ENCODE data around the gene FGGY. TPM values are rescaled to one million over a fixed set of nuclear protein-coding genes. Genes with fewer than 3 reads are reported as not detected.

FGGY gene
- total RNA-seq, 2 donors from 2014 or later: 16.0 to 21.8 TPM

- Histone ChIP-seq H3K27ac (peak overlapping the region; percentile 47 to 62), H3K9me3 (no peaks in the 10 kb centered on the region), H3K4me3 (no peak overlapping the region), H3K36me3 (no peaks in the 10 kb centered on the region), H3K4me1 (peaks cover 0 to 46% of the 10 kb centered on the region in 2 donors), H3K27me3 (no peaks in the 10 kb centered on the region)
- DNase-seq (ENCODE audit: low spot score): no peak
- no peak for TF ChIP-seq CTCF (IDR thresholded peaks at IDR 0.05)
Measured at GRCh38 chr1:59671066-59671952, 374.4 kb downstream of the FGGY start.

DNA sequence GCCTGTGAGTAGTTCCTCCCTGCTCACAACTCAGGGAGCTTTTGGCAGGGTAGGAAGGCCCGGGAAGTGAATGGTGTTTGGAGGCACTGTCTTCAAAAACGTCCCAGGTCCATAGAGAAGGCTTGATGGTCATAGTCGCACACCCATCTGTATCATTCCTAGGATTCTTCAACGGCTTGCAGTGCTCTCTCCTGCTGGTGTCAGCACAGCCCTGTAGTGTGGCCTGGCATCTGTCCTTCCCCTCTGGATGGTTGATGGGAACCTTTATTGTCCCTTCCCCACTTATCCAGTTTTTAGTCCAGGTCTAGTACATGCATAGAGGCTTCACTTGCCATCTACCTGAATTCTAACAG, 375.0 kb downstream of the FGGY start:
- Histone ChIP-seq H3K9me3 (no peaks in the 10 kb centered on the region), H3K4me3 (no peak overlapping the region), H3K27me3 (no peaks in the 10 kb centered on the region), H3K27ac (no peak overlapping the region), H3K4me1 (peaks cover 0 to 46% of the 10 kb centered on the region in 2 donors), H3K36me3 (no peaks in the 10 kb centered on the region)
- DNase-seq (ENCODE audit: low spot score): no peak
- no peak for TF ChIP-seq CTCF (IDR thresholded peaks at IDR 0.05)

DNA sequence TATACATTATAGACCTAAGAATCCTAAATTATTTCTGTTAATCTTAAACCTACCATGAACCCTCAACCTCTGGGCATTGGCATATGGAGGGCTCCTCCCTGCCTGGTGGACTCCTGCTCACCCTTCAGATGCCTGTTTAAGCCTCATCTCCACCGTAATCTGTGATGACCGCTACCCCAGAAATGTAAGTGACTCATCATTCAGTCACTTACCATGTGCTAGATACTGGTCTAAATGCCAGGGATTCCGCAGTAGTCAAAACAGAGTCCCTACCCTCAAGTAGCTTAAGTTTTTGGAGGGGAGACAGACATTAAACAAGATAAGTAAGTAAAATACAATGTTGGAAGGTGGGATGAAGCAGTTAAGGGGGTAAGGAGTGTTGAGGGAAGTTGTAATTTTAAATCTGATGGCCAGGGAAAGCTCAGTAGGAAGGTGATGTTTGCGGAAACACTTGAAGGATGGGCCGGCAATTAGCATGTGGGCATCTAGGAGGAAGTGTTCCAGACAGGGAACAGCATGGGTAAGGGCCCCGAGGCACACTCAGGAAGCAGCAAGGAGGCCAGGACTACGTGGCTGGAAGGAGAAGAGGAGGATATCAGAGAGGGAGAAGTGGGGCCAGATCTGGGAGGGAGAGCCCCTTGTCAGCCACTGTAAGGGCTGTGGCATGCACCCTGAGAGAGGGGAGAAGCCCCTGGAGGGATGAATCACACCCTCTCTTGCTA, 376.1 kb downstream of the FGGY start:
- DNase-seq (ENCODE audit: low spot score): no peak
- Histone ChIP-seq H3K36me3 (no peaks in the 10 kb centered on the region), H3K9me3 (no peaks in the 10 kb centered on the region), H3K27ac (peak overlapping the region in 1 of 2 donors; percentile 12), H3K4me3 (no peak overlapping the region), H3K27me3 (no peaks in the 10 kb centered on the region), H3K4me1 (peaks cover 0 to 47% of the 10 kb centered on the region in 2 donors)
- TF ChIP-seq CTCF (IDR thresholded peaks at IDR 0.05): no peak

- TF ChIP-seq CTCF (IDR thresholded peaks at IDR 0.05): no peak
- H3K27me3 ChIP-seq: no peaks in the 10 kb centered on the region
- peaks cover 0 to 55% of the 10 kb centered on the region in 2 donors for H3K4me1 ChIP-seq
- no peaks in the 10 kb centered on the region for H3K9me3 ChIP-seq
- H3K4me3 ChIP-seq: no peak overlapping the region
- DNase-seq (ENCODE audit: low spot score): no peak
- H3K27ac ChIP-seq: peak overlapping the region; percentile 12 to 70
- no peaks in the 10 kb centered on the region for H3K36me3 ChIP-seq
Measured at GRCh38 chr1:59673573-59674450, 376.9 kb downstream of the FGGY start.

- Histone ChIP-seq H3K4me1 (peaks cover 0 to 51% of the 10 kb centered on the region in 2 donors), H3K27ac (peak overlapping the region; percentile 12 to 70), H3K9me3 (no peaks in the 10 kb centered on the region), H3K36me3 (no peaks in the 10 kb centered on the region), H3K27me3 (no peaks in the 10 kb centered on the region), H3K4me3 (no peak overlapping the region)
- DNase-seq (ENCODE audit: low spot score): no peak
- no peak for TF ChIP-seq CTCF (IDR thresholded peaks at IDR 0.05)
Measured at GRCh38 chr1:59674595-59674994, 377.7 kb downstream of the FGGY start.
